ENCODE results near the gene DEDD2. TPM values are rescaled to one million over a fixed set of nuclear protein-coding genes. Genes with fewer than 3 reads are reported as not detected.

Gene DEDD2
- total and polyA plus RNA-seq, 10 of the 15 experiments (the other 5 are each of a cell fraction or from before 2014, with no cell fraction given), result 2.5 to 24.7 (median 17.6) TPM

- in situ Hi-C loops (cut with MboI), result no loop called here
Observed at GRCh38 chr19:42191855-42192254, 25.6 kb downstream of the DEDD2 start.

More at GRCh38 chr19:42191855-42192254, 25.6 kb downstream of the DEDD2 start:
- H3K4me1 ChIP-seq (ENCODE audit: control insufficient read depth, insufficient read depth, low read length), result peaks cover 2% of the 10 kb centered on the region
- ChIA-PET RAD21 (ENCODE audit: unreplicated experiment) (interaction anchor here (0.6 kb wide), 1 partner anchor 316 kb away, joined by 3 read pairs; no protein-coding TSS in a partner anchor), POLR2A (interaction anchor here (0.6 to 0.9 kb wide), 2 partner anchors 9 to 19 kb away, joined by 3 to 4 read pairs; no protein-coding TSS in a partner anchor), CTCF (interaction anchor here (1.0 to 1.2 kb wide), 4 partner anchors 8 to 83 kb away, joined by 3 to 4 read pairs (median 4); no protein-coding TSS in a partner anchor), SMC1A (ENCODE audit: uncharacterized antibody, unreplicated experiment) (interaction anchor here (0.8 to 1.4 kb wide), 4 partner anchors 36 to 83 kb away, joined by 3 read pairs; no protein-coding TSS in a partner anchor)
- FAIRE-seq (no peak), ATAC-seq (no peak), DNase-seq (ENCODE audit: low read depth, low spot score) (no peak)
- H2AFZ ChIP-seq (ENCODE audit: control insufficient read depth, low read depth, low read length), result no peak overlapping the region
- no peak for TF ChIP-seq SIX5 (IDR thresholded peaks at IDR 0.05; ENCODE audit: low read depth, low read length, severe bottlenecking)
- TF ChIP-seq SRF (IDR thresholded peaks at IDR 0.05; ENCODE audit: low read depth in 2 of 2, low read length in 2 of 2), result no peak
- no peak for TF ChIP-seq SREBF1 (IDR thresholded peaks at IDR 0.05; ENCODE audit: low read length)
- TF ChIP-seq GABPA (IDR thresholded peaks at IDR 0.05; ENCODE audit: low read depth), result no peak
- TF ChIP-seq CEBPZ (IDR thresholded peaks at IDR 0.05; ENCODE audit: low read depth, low read length), result no peak
- no peak for TF ChIP-seq NR2C1 (IDR thresholded peaks at IDR 0.05)
- no peak for TF ChIP-seq FOXM1 (IDR thresholded peaks at IDR 0.05; ENCODE audit: low read depth, low read length)
- TF ChIP-seq ZNF217 (IDR thresholded peaks at IDR 0.05), result no peak
- no peak for TF ChIP-seq YY1 (IDR thresholded peaks at IDR 0.05; ENCODE audit: low read depth, low read length)
- no peak for TF ChIP-seq IKZF2 (IDR thresholded peaks at IDR 0.05)
- TF ChIP-seq DPF2 (IDR thresholded peaks at IDR 0.05), result no peak
- no peak for TF ChIP-seq ZBTB33 (IDR thresholded peaks at IDR 0.05)
- no peak for TF ChIP-seq TCF3 (IDR thresholded peaks at IDR 0.05; ENCODE audit: borderline replicate concordance, insufficient read depth, low read depth, low read length)
- no peaks in the 10 kb centered on the region; the same call in 2 of the 3 replicates for H3K9me3 ChIP-seq (replicated peaks; ENCODE audit: control insufficient read depth, insufficient read depth, low read length)
- H3K4me2 ChIP-seq (ENCODE audit: control insufficient read depth, insufficient read depth), result no peak overlapping the region
- intact Hi-C loops (cut with micrococcal nuclease; ENCODE audit: unreplicated experiment), result no loop called here
- no peak overlapping the region for H3K9ac ChIP-seq (ENCODE audit: control insufficient read depth, insufficient read depth, low read length)
- no peaks in the 10 kb centered on the region for H3K79me2 ChIP-seq (ENCODE audit: control insufficient read depth, insufficient read depth, low read length)
- WGBS (ENCODE audit: insufficient coverage, insufficient replicate concordance, low lambda C conversion rate, missing lambda C conversion rate), result 47% methylated on average over 3 of the region's 3 CpGs
- H3K27me3 ChIP-seq (replicated peaks in 1 of 2; ENCODE audit: control insufficient read depth in 2 of 2, insufficient read depth in 2 of 2, low read length in 1 of 2), result no peaks in the 10 kb centered on the region
- no TSS peak for BruUV-seq (replicated peaks)
- H3K27ac ChIP-seq (ENCODE audit: control insufficient read depth, insufficient read depth), result no peak overlapping the region
- H4K20me1 ChIP-seq (ENCODE audit: control insufficient read depth, insufficient read depth), result no peaks in the 10 kb centered on the region
- peaks cover 0 to 2% of the 10 kb centered on the region in 2 experiments; a peak in 3 of 4 replicates for H3K36me3 ChIP-seq (ENCODE audit: control insufficient read depth in 2 of 2, insufficient read depth in 2 of 2, low read length in 1 of 2)
- H3K4me3 ChIP-seq, result no peak overlapping the region

Measured in GM12878 (cell line).